ENCODE measurements around the gene PRKCB.

The PRKCB gene

GRCh38 chr16:24045641-24046040, 209.9 kb downstream of the PRKCB start:
- DNase-seq (ENCODE audit: low read depth, low spot score), result no peak

- DNase-seq (ENCODE audit: low read depth, low spot score), result no peak
Observed at GRCh38 chr16:24046442-24046841, 210.7 kb downstream of the PRKCB start.

GRCh38 chr16:24049113-24049512, 213.3 kb downstream of the PRKCB start:
- no peak for DNase-seq (ENCODE audit: low read depth, low spot score)

- DNase-seq (ENCODE audit: low read depth, low spot score), result no peak
Observed at GRCh38 chr16:24051125-24051524, 215.3 kb downstream of the PRKCB start.

- no peak for DNase-seq (ENCODE audit: low read depth, low spot score)
Observed at GRCh38 chr16:24052329-24053098, 216.7 kb downstream of the PRKCB start.

GRCh38 chr16:24053099-24053946, 217.5 kb downstream of the PRKCB start:
- no peak for DNase-seq (ENCODE audit: low read depth, low spot score)

GRCh38 chr16:24054741-24055491, 219.1 kb downstream of the PRKCB start:
- no peak for DNase-seq (ENCODE audit: low read depth, low spot score)

- no peak for DNase-seq (ENCODE audit: low read depth, low spot score)
Observed at GRCh38 chr16:24062270-24062817, 226.6 kb downstream of the PRKCB start.

- DNase-seq (ENCODE audit: low read depth, low spot score), result no peak
Observed at GRCh38 chr16:24069036-24069590, 233.3 kb downstream of the PRKCB start.

GRCh38 chr16:24070851-24071250, 235.1 kb downstream of the PRKCB start:
- no peak for DNase-seq (ENCODE audit: low read depth, low spot score)

GRCh38 chr16:24071666-24072360, 236.0 kb downstream of the PRKCB start:
- DNase-seq (ENCODE audit: low read depth, low spot score), result no peak

GRCh38 chr16:24073321-24073720, 237.5 kb downstream of the PRKCB start:
- no peak for DNase-seq (ENCODE audit: low read depth, low spot score)

- no peak for DNase-seq (ENCODE audit: low read depth, low spot score)
Observed at GRCh38 chr16:24074574-24074973, 238.8 kb downstream of the PRKCB start.

- no peak for DNase-seq (ENCODE audit: low read depth, low spot score)
Observed at GRCh38 chr16:24075302-24075701, 239.5 kb downstream of the PRKCB start.

- no peak for DNase-seq (ENCODE audit: low read depth, low spot score)
Observed at GRCh38 chr16:24075931-24076716, 240.3 kb downstream of the PRKCB start.

GRCh38 chr16:24077292-24077691, 241.5 kb downstream of the PRKCB start:
- no peak for DNase-seq (ENCODE audit: low read depth, low spot score)

GRCh38 chr16:24077966-24078365, 242.2 kb downstream of the PRKCB start:
- DNase-seq (ENCODE audit: low read depth, low spot score), result no peak

- DNase-seq (ENCODE audit: low read depth, low spot score), result no peak
Observed at GRCh38 chr16:24085666-24086065, 249.9 kb downstream of the PRKCB start.

GRCh38 chr16:24087891-24088410, 252.2 kb downstream of the PRKCB start:
- DNase-seq (ENCODE audit: low read depth, low spot score), result no peak

GRCh38 chr16:24088767-24089166, 253.0 kb downstream of the PRKCB start:
- no peak for DNase-seq (ENCODE audit: low read depth, low spot score)

Measured in smooth muscle cell of the brain vasculature (primary cell).